Measurements from ENCODE around the gene THBS4.

DNA sequence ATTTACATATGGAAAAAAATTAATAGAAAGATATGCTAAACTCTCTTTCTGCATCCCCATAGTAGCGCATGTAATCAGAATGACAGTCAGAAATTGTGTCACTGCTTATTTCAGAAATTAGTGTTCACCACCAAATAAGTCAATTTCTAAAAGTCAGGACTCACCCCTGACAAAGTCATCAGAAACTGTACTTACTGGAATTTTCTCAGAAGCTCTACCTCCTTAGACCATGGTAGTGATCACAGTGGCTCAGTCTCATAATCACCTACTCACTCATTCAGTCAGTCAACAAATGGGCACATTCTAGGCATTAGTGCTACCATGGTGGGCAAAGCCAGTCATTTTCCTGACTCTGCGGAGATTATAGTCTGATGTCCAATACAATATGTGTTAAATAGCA is 22.0 kb downstream of the THBS4 start:
- TF ChIP-seq GATA2 (IDR thresholded peaks at IDR 0.05; ENCODE audit: low read depth, low read length): no peak
- no peak for TF ChIP-seq GATA3 (IDR thresholded peaks at IDR 0.05; ENCODE audit: low read depth, low read length)

Measured in SH-SY5Y (cell line).